Sigmoid colon (tissue), 7 donors: ENCODE data around the gene KCNQ5. TPM values are rescaled to one million over a fixed set of nuclear protein-coding genes. Genes with fewer than 3 reads are reported as not detected.

Experiments used
- DNase-seq: peaks from one replicate; pipeline ENCODE4 v3.0.0-alpha.2; 2019
- H3K27ac ChIP-seq, 4 donors: fragments of 200-600 bp; sonication (generic); one replicate each; pipeline ENCODE4 v1.5.1; 2016 to 2019; ENCODE audit warnings: mild to moderate bottlenecking in 1 of 4
- H3K27me3 ChIP-seq, 3 donors: fragments of 200-600 bp; sonication (generic); one replicate each; pipeline ENCODE4 v1.5.1; 2019; ENCODE audit warnings: mild to moderate bottlenecking in 1 of 3
- H3K36me3 ChIP-seq, 4 donors: fragments of 200-600 bp; sonication (generic); one replicate each; pipeline ENCODE4 v1.5.1; 2016 to 2019
- H3K4me1 ChIP-seq, 4 donors: fragments of 200-600 bp; sonication (generic); one replicate each; pipeline ENCODE4 v1.5.1; 2017 to 2019
- H3K4me3 ChIP-seq, 4 donors: fragments of 200-600 bp; sonication (generic); one replicate each; pipeline ENCODE4 v1.5.1; 2017 to 2019; ENCODE audit warnings: mild to moderate bottlenecking in 2 of 4, moderate library complexity in 1 of 4
- H3K9me3 ChIP-seq, 4 donors: fragments of 200-600 bp in 3 of 4; sonication (generic) in 3 of 4; one replicate each; pipeline versions ENCODE4 v1.5.1 to v1.6.1; 2013 to 2019
- EP300 ChIP-seq, 4 donors: sonication (generic); formaldehyde crosslinking; IDR thresholded peaks; one replicate each; pipeline ENCODE4 v1.6.1; 2017; ENCODE audit warnings: antibody characterized with exemption in 4 of 4
- POLR2A ChIP-seq, 2 donors: fragments of 450-650 bp; IDR thresholded peaks; one replicate each; pipeline ENCODE4 v1.6.1; 2016; ENCODE audit warnings: antibody characterized with exemption in 2 of 2, mild to moderate bottlenecking in 2 of 2, moderate library complexity in 2 of 2
- POLR2AphosphoS5 ChIP-seq, 4 donors: sonication (generic); formaldehyde crosslinking; IDR thresholded peaks; one replicate each; pipeline ENCODE4 v1.6.1; 2017; ENCODE audit warnings: antibody characterized with exemption in 4 of 4
- WGBS, 2 donors: extraction: QIAGEN DNeasy Blood & Tissue Kit; methylation state at CpG; one replicate each; pipeline ENCODE4 v1.1.7; 2013; 5-methylcytosine and 5-hydroxymethylcytosine counted together
- intact Hi-C: fragments of 100-400 bp; cut with DNase I; formaldehyde crosslinking; loops from one replicate; pipeline ENCODE4 v1.15.1; 2023
- polyA plus RNA-seq, 3 donors: library from polyadenylated mRNA; stranded (reverse); fragments of 200-250 nt; gene quantifications; one replicate each; pipeline ENCODE4 v1.2.3, GENCODE V29; 2013
- total RNA-seq, 4 donors: library from RNA; depleted of rRNA; stranded (reverse); fragments of >200 nt; gene quantifications; one replicate each; pipeline ENCODE4 v1.1.0, GENCODE V29; 2016
- TF ChIP-seq, protein P1 (sequence below), 4 experiments: fragments of 450-650 bp in 3 of 4; fragments of 200-600 bp in 1 of 4; IDR thresholded peaks; one replicate each; pipeline ENCODE4 v1.5.1; 2016 to 2019; ENCODE audit warnings: antibody characterized with exemption in 4 of 4, mild to moderate bottlenecking in 3 of 4, moderate library complexity in 2 of 4
- donor health status: healthy with polysubstance abuse.
- donor health status: Bipolar disorder and iron deficiency.
- donor health status: healthy.

Gene KCNQ5
- total and polyA plus RNA-seq, 7 donors: 0.49 to 2.1 (median 1.1) TPM; not detected in 2

DNA sequence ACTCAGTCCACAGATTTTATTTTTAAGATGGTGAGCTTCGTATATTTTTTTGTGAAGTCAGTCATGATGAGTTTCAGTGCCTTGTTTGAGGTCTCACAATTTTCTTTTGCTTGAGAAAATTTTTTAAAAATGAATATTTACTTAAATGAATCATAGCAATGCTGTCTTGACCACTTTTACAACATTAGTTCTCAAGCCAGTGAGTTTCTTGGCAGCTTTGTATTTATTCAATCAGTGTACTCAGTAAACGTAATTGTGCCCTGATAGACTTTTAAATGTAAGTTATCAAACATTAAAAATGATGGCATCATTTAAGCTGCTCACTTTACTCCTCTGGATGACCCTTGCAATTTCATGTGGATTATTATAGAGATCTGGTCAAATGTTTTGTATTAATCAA, 342.1 kb downstream of the KCNQ5 start:
- Histone ChIP-seq H3K4me3 (no peak overlapping the region), H3K36me3 (no peaks in the 10 kb centered on the region), H3K27me3 (no peaks in the 10 kb centered on the region), H3K9me3 (no peaks in the 10 kb centered on the region), H3K4me1 (peaks cover 0 to 5% (median 0%) of the 10 kb centered on the region in 4 donors), H3K27ac (no peak overlapping the region)
- 47 to 79% methylated on average over 2 of the region's 2 CpGs for WGBS, 2 donors
- DNase-seq: no peak
- intact Hi-C loops: no loop called here
- no peak for TF ChIP-seq POLR2AphosphoS5 (IDR thresholded peaks at IDR 0.05)
- no peak for TF ChIP-seq EP300 (IDR thresholded peaks at IDR 0.05)
- TF ChIP-seq, protein P1, sequence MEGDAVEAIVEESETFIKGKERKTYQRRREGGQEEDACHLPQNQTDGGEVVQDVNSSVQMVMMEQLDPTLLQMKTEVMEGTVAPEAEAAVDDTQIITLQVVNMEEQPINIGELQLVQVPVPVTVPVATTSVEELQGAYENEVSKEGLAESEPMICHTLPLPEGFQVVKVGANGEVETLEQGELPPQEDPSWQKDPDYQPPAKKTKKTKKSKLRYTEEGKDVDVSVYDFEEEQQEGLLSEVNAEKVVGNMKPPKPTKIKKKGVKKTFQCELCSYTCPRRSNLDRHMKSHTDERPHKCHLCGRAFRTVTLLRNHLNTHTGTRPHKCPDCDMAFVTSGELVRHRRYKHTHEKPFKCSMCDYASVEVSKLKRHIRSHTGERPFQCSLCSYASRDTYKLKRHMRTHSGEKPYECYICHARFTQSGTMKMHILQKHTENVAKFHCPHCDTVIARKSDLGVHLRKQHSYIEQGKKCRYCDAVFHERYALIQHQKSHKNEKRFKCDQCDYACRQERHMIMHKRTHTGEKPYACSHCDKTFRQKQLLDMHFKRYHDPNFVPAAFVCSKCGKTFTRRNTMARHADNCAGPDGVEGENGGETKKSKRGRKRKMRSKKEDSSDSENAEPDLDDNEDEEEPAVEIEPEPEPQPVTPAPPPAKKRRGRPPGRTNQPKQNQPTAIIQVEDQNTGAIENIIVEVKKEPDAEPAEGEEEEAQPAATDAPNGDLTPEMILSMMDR (IDR thresholded peaks at IDR 0.05): no peak
- TF ChIP-seq POLR2A (IDR thresholded peaks at IDR 0.05): no peak

DNA sequence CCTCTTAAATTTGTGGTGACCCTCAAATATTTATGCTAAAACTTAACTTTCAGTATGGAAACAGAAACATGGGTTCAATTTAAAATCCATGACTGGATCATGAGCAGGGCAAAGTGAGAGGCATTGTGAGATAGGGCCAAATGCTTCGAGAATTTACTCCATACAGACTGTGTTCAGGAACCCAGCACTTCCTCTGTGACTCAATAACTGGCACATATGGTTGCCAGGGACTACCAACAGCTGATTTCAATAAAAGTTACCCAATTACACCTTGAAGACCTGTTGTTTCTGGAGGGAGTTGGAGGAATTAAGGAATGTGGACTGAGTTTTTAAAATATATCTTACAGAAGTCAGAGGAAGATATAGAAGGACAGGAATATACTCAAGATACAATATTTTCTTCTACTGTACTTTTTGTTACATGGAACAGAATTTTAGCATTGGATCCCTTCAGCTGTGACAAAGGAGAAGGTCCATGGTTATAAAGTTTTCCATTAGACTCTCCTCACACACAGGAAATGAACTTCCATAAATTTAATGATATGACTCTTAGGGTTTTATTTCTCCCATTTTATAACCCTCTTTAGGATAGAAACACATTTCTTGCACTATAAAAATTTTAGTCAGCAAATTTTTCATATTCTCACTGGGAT, 344.9 kb downstream of the KCNQ5 start:
- TF ChIP-seq POLR2A (IDR thresholded peaks at IDR 0.05) (no peak), POLR2AphosphoS5 (IDR thresholded peaks at IDR 0.05) (no peak)
- H3K4me3 ChIP-seq: no peak overlapping the region
- no peaks in the 10 kb centered on the region for H3K4me1 ChIP-seq
- H3K36me3 ChIP-seq: no peaks in the 10 kb centered on the region
- WGBS, 2 donors: 25 to 57% methylated on average over 1 of the region's 1 CpG
- no peak for DNase-seq
- intact Hi-C loops: no loop called here
- no peaks in the 10 kb centered on the region for H3K9me3 ChIP-seq
- no peaks in the 10 kb centered on the region for H3K27me3 ChIP-seq
- no peak overlapping the region for H3K27ac ChIP-seq

DNA sequence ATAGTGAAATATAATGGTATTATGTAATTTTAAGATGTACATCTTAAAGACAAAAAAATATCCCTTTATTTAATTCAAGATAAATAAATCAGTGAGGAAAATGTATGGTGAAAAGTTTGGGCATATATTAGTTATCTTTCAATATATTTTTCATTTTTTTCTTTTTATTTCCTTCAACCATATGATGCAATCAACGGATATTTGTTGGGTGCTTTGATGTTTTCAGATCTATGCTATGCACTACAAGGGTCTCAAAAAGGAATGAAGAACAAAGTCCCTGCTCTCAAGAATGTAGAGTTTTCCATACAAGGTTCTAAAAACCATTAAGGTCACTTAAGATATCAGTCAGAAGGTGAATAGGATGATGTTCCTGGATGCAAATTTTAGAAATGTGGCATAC, 345.5 kb downstream of the KCNQ5 start:
- H3K4me3 ChIP-seq: no peak overlapping the region
- no peaks in the 10 kb centered on the region for H3K4me1 ChIP-seq
- TF ChIP-seq POLR2A (IDR thresholded peaks at IDR 0.05) (no peak), EP300 (IDR thresholded peaks at IDR 0.05) (no peak), POLR2AphosphoS5 (IDR thresholded peaks at IDR 0.05) (no peak)
- TF ChIP-seq, protein P1 (IDR thresholded peaks at IDR 0.05): no peak
- no peak overlapping the region for H3K27ac ChIP-seq
- intact Hi-C loops: no loop called here
- DNase-seq: no peak
- no peaks in the 10 kb centered on the region for H3K36me3 ChIP-seq
- no peaks in the 10 kb centered on the region for H3K9me3 ChIP-seq
- WGBS, 2 donors: 63 to 87% methylated on average over 1 of the region's 1 CpG
- H3K27me3 ChIP-seq: no peaks in the 10 kb centered on the region

DNA sequence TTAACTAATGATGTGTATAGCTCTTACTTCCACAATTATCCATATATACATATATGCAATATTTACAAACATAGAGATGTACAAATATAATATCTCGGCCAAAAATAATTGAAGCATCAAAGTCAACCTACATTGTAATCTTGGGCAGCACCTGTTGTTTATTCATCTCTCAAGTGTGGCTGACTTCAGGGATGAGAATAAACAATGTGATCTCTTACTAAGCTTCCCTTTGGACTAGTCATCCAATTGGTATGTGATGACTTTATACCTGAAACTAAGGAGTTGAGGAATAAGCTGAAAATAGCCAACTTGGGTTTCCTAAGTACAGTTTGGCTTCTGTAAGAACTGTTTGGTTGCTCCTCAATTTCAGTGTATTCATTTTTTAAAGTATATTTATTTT, 346.8 kb downstream of the KCNQ5 start:
- TF ChIP-seq POLR2AphosphoS5 (IDR thresholded peaks at IDR 0.05): no peak
- no peak for TF ChIP-seq POLR2A (IDR thresholded peaks at IDR 0.05)
- no peak for TF ChIP-seq EP300 (IDR thresholded peaks at IDR 0.05)
- TF ChIP-seq, protein P1 (IDR thresholded peaks at IDR 0.05): no peak
- no peaks in the 10 kb centered on the region for H3K4me1 ChIP-seq
- 64 to 83% methylated on average over 1 of the region's 1 CpG for WGBS, 2 donors
- intact Hi-C loops: no loop called here
- no peak overlapping the region for H3K4me3 ChIP-seq
- DNase-seq: no peak
- H3K36me3 ChIP-seq: no peaks in the 10 kb centered on the region
- no peaks in the 10 kb centered on the region for H3K27me3 ChIP-seq
- no peaks in the 10 kb centered on the region for H3K9me3 ChIP-seq
- H3K27ac ChIP-seq: no peak overlapping the region

GRCh38 chr6:72969666-72970065, 347.8 kb downstream of the KCNQ5 start:
- no peaks in the 10 kb centered on the region for H3K4me1 ChIP-seq
- intact Hi-C loops: no loop called here
- no peaks in the 10 kb centered on the region for H3K36me3 ChIP-seq
- no peak overlapping the region for H3K27ac ChIP-seq
- TF ChIP-seq POLR2AphosphoS5 (IDR thresholded peaks at IDR 0.05): no peak
- TF ChIP-seq POLR2A (IDR thresholded peaks at IDR 0.05): no peak
- TF ChIP-seq EP300 (IDR thresholded peaks at IDR 0.05): no peak
- TF ChIP-seq, protein P1 (IDR thresholded peaks at IDR 0.05): no peak
- H3K27me3 ChIP-seq: no peaks in the 10 kb centered on the region
- DNase-seq: no peak
- no peak overlapping the region for H3K4me3 ChIP-seq
- H3K9me3 ChIP-seq: no peaks in the 10 kb centered on the region
- 60 to 72% methylated on average over 2 of the region's 2 CpGs for WGBS, 2 donors
